DMS 273 treated with DMSO at 0.1 percent for 48 hours (cell line): ENCODE results near the gene BAK1.
"Not testable (repeated sequence)": the region's sequence is repeated elsewhere in the genome, so short reads cannot be mapped to it uniquely, and the experiment has no call there.

Experiments used
- DNase-seq: peaks from one replicate; lab custom pipeline; 2025; lab: John Stamatoyannopoulos, UW

Gene BAK1

DNA sequence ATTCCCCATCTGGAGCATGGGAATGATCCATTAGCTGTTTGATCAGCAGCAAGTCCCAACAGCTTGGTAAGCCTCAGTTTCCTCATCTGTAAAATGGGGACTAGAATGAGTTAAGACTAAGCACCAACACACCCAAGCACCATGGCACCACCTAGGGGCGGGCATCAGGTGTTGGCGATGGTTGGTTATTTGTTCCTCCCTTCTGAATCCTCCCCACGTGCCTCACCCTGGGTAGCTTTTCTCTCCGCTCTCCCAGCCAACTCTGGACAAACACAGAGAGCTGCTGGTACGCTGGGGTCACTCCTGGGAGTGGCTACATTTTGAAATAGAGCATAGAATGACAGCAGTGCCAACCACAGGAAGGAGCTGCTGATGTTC lies 27.7 kb upstream of the BAK1 start:
- DNase-seq: no peak

DNA sequence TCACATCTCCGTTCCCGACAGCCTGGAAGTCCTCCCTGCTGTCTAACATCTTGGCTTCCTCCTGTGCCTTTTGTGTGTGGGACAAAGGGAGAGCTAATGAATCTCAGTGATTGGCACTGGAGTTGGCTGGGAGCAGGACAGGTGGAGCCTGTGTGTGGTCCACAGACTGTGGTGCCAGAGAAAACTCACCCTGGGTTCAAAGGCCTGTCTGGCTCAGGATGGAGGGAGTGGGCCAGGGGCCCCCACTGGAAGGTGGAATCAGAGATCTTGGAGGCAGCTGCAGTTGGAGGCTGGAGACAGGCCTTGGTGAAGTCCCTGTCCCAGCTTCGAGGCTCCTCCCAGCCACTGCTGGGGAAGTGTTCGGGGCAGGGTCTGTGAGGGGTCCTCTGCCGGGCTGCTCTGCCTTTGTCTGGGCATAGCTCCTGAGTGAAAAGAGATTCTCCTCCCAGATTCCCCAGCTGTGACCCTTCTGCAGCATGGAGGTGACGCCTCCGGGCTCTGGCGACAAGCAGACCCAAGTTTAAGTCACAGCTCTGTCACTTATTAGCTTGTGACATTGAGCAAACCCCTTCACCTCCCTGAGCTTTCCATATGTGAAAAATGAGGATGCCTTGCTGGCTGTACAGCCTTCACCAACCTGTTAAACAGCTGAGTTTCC lies 27.2 kb upstream of the BAK1 start:
- no peak for DNase-seq

GRCh38 chr6:33606642-33607041 lies 26.6 kb upstream of the BAK1 start:
- no peak for DNase-seq

- DNase-seq: no peak
Observed at GRCh38 chr6:33604941-33605854, 25.1 kb upstream of the BAK1 start.

- DNase-seq: no peak
Observed at GRCh38 chr6:33602180-33602579, 22.1 kb upstream of the BAK1 start.

DNA sequence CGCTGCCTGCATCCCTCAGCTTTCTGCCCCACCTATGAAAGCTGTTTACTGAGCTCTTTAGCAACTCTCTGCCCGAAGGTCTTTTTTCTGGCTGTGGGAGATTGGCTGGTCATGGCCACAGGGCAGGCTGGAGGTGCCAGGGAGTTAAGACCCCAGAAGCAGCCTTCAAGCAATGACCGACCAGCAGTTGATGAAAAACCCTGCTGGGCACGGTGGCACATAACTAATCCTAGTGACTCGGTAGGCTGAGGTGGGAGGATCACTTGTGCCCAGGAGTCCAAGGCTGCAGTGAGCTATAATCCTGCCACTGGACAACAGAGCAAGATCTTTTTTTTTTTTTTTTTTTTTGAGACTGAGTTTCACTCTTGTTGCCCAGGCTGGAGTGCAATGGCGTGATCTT lies 20.7 kb upstream of the BAK1 start:
- DNase-seq: no peak

DNA sequence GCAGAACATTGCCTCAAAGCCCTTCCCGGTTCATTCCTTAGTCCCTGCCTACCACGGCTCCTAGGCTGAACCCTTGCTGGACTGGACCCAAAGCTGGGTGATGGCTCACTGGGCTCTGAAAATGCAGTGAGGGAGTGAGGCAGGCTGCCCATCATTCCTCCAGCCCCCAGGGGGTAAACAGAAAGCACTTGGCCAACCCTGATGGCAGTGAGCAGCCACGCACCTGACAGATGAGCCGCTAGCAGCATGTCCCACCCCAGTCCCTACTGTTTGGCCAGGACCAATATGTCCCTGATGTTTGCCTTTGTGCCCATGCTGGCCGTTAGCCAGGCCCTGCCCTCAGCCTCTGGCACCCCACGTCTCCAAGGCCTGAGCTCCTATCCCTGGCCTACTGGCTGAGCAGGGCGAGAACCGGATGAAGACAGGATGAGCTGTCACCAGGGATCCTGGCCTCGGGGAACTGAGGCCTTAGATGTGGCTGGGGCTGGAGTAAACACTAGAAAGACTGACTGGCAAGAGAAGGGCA lies 19.4 kb upstream of the BAK1 start:
- DNase-seq: no peak

GRCh38 chr6:33597551-33598322 lies 17.7 kb upstream of the BAK1 start:
- DNase-seq: no peak

- not testable (repeated sequence) for DNase-seq
Observed at GRCh38 chr6:33596894-33597293, 16.8 kb upstream of the BAK1 start.

DNA sequence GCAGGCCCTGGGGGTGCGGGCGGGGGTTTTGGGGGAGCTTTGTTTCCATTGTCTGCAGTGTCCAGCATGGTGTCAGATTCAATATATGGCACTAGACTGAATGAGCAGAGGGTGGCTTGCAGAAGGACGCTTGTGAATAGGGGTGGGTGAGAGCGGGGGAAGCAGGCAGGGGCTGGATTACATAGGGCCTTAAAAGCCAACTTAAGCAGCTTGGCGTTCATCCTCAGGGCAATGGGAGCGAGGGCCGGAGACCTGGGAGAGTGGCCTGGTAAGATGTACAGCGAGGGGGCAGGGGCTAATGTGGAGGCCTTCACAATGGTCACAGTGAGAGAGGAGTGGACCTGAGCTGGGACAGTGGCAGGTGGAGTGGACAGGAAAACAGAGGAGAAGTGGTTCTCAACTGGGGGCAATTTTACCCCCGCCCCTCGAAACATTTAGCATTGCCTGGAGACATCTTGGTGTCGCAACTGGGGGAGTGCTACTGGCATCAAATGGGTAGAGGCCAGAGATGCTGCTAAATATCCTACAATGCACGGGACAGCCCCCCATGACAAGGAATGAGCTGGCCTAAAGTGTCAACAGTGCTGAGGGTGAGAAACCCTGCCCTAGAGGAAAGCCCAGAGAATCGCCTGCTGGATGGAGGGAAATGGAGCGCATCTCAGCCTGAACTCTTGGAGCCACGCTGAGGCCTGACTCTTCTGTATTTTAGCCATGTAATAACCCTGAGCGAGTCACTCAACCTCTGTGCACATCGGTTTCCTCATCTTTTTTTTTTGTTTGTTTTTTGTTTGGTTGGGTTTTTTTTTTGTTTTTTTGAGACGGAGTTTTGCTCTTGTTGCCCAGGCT lies 15.1 kb upstream of the BAK1 start:
- DNase-seq: no peak

- DNase-seq: no peak
Observed at GRCh38 chr6:33593414-33593727, 13.3 kb upstream of the BAK1 start.

- no peak for DNase-seq
Observed at GRCh38 chr6:33592595-33593413, 12.7 kb upstream of the BAK1 start.

DNA sequence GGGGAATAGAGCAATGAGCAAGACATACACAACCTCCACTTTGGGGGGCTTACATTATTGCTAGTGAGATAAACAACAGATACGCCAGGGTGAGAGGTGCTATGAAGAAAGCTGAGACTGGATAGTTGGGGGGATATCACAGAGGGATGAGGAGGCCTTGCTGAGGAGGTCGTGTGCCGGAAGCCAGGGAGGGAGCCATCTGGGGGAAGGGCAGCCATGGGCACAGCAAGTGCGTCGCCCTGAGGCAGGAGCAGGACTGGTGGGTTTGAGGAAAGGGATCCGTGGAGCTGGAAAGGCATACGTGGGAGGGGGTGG lies 12.2 kb upstream of the BAK1 start:
- DNase-seq: no peak

GRCh38 chr6:33591424-33592032 lies 11.5 kb upstream of the BAK1 start:
- DNase-seq: no peak

GRCh38 chr6:33590531-33591198 lies 10.6 kb upstream of the BAK1 start:
- DNase-seq: no peak

DNA sequence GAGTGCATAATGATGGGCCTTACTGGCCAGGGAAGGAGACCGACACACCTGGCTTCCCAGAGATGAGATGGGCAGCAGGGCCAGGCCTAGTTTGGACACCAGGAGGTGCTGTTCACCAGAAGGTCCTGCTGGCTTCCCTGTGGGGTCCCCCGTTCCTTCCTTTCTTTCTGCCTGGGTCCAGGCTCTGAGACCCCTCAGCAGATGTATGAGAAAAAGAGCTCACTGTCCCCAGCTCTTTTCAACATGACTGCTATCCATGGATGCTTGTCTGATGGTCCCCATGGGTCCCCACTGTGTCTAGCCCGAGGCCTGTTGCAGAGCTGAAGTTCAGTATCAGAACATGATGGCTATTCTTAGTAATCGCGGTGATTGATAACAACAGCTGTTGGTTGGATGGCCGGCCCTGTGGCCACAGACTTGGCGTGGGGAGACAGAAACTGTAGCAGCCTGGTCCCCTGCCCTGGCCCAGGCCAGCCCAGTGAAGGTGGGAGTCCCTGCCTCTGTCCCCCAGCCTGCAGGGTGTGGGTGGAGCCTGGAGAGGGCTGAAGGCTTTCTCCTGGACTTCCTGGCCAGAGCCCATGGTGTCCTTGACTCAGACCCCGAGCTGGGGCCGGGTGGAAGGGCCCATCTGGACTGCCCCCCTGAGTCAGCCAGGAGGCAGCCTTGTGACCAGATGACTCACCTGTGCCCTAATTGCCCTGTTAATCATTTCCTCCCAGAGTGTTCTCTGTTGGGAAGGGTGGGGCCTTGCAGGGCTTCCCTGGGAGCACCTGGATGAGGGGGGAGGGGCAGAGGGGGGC lies 9.9 kb upstream of the BAK1 start:
- DNase-seq: no peak

DNA sequence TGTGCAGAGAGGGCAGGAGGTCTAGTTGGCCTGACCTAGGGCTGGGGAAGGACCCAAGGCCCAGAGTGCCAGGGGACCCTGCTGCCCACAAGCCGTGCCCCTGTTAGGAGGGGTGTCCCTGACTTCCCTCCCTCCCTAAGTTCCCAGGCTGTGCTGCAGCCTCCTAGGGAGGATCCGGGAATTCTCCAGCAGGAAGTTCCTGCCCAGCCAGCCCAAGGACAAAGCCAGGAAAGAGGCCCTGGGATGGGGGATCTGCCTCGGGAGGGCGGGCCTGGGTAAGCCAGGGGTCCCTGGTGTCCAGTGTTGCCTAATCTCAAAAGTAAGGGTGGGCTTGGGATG lies 9.3 kb upstream of the BAK1 start:
- no peak for DNase-seq

GRCh38 chr6:33588894-33589293 lies 8.8 kb upstream of the BAK1 start:
- no peak for DNase-seq

DNA sequence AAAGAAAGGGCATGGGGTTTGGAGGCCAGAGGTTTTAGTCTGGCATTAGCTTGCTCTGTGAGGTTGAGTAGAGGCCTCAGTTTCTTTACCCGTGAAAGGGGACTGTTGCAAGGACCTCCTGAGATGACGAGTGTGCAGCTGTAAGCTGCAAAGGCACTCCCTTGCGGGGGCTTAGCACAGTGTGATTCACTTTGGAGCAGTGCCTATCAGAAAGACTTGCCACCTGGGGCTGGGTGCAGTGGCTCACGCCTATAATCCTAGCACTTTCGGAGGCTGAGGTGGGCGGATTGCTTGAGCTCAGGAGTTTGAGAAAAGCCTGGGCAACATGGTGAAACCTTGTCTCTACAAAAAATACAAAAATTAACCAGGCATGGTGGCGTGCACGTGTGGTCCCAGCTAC lies 7.5 kb upstream of the BAK1 start:
- no peak for DNase-seq
